HepG2 (cell line): Measurements from ENCODE around the gene CCDC150.
A peak's percentile ranks its signal among the peaks of the same experiment; 100 is the strongest.

Experiments
- DPF2 ChIP-seq: sonication (generic); formaldehyde crosslinking; IDR thresholded peaks from 2 replicates; pipeline ENCODE4 v1.4.0; 2020; ENCODE audit warnings: mild to moderate bottlenecking, low read depth, missing genetic modification reagents, borderline replicate concordance
- GABPA ChIP-seq, 2 experiments: IDR thresholded peaks; 2 replicates each; pipeline ENCODE4 v1.6.1; 2011 to 2016; ENCODE audit warnings: low read depth in 2 of 2, low read length in 1 of 2, missing biosample characterization in 1 of 2, missing genetic modification characterization in 1 of 2
- JUN ChIP-seq: sonication (generic); formaldehyde crosslinking; IDR thresholded peaks from 2 replicates; pipeline ENCODE4 v1.4.0; 2020; ENCODE audit warnings: mild to moderate bottlenecking, missing genetic modification reagents
- MIER2 ChIP-seq: IDR thresholded peaks from 2 replicates; pipeline ENCODE4 v1.6.1; 2016; ENCODE audit warnings: missing biosample characterization, missing genetic modification reagents
- MTA3 ChIP-seq: sonication (generic); formaldehyde crosslinking; IDR thresholded peaks from 2 replicates; pipeline ENCODE4 v1.4.0; 2020; ENCODE audit warnings: missing genetic modification reagents
- NFE2 ChIP-seq: sonication (generic); formaldehyde crosslinking; IDR thresholded peaks from 2 replicates; pipeline ENCODE4 v1.4.0; 2020; ENCODE audit warnings: missing genetic modification reagents
- NR1H2 ChIP-seq: sonication (generic); formaldehyde crosslinking; IDR thresholded peaks from 2 replicates; pipeline ENCODE4 v1.8.1; 2022; ENCODE audit warnings: low read depth, missing genetic modification reagents, borderline replicate concordance
- SRSF9 ChIP-seq: fragments of 200-400 bp; formaldehyde crosslinking; IDR thresholded peaks from 2 replicates; pipeline ENCODE4 v1.6.1; 2018; ENCODE audit warnings: borderline replicate concordance, mild to moderate bottlenecking, low read depth, low read length; ENCODE audit not compliant: insufficient read depth, poor library complexity, severe bottlenecking
- TSC22D2 ChIP-seq: sonication (generic); formaldehyde crosslinking; IDR thresholded peaks from 2 replicates; pipeline ENCODE4 v1.5.1; 2020; ENCODE audit warnings: missing genetic modification reagents, mild to moderate bottlenecking, borderline replicate concordance
- YY1 ChIP-seq: IDR thresholded peaks from 2 replicates; pipeline ENCODE4 v1.6.1; 2011; ENCODE audit warnings: low read length, low read depth, moderate library complexity, mild to moderate bottlenecking; ENCODE audit not compliant: insufficient read depth, insufficient replicate concordance
- ZBTB34 ChIP-seq: sonication (generic); formaldehyde crosslinking; IDR thresholded peaks from 2 replicates; pipeline ENCODE4 v1.8.0; 2022; ENCODE audit warnings: mild to moderate bottlenecking, missing genetic modification reagents
- ZNF136 ChIP-seq: sonication (generic); formaldehyde crosslinking; IDR thresholded peaks from 2 replicates; pipeline ENCODE4 v1.8.1; 2022; ENCODE audit warnings: low read depth, mild to moderate bottlenecking, moderate library complexity, missing genetic modification reagents
- ZNF460 ChIP-seq: sonication (generic); formaldehyde crosslinking; IDR thresholded peaks from 2 replicates; pipeline ENCODE4 v1.5.1; 2020; ENCODE audit warnings: missing genetic modification reagents, mild to moderate bottlenecking, borderline replicate concordance
- ZNF569 ChIP-seq: sonication (generic); formaldehyde crosslinking; IDR thresholded peaks from 2 replicates; pipeline ENCODE4 v1.5.0; 2020; ENCODE audit warnings: mild to moderate bottlenecking, missing genetic modification reagents, moderate library complexity, borderline replicate concordance

GRCh38 chr2:196729418-196729817 lies 89.9 kb downstream of the CCDC150 start:
- TF ChIP-seq NR1H2 (no peak), ZNF569 (CRISPR knock-in tag) (0 out of 2 replicates have a peak, but pooled peaks have one; percentile 56), MTA3 (CRISPR knock-in tag) (no peak), ZBTB34 (CRISPR knock-in tag) (no peak), ZNF460 (CRISPR knock-in tag) (no peak), SRSF9 (no peak), TSC22D2 (CRISPR knock-in tag) (no peak), MIER2 (0 out of 2 replicates have a peak, but pooled peaks have one; percentile 19), ZNF136 (CRISPR knock-in tag) (no peak), NFE2 (CRISPR knock-in tag) (no peak), DPF2 (CRISPR knock-in tag) (no peak), GABPA (IDR thresholded peaks at IDR 0.05; ENCODE audit: low read depth, low read length) (no peak), GABPA (CRISPR knock-in tag; IDR thresholded peaks at IDR 0.05; ENCODE audit: low read depth) (peak; percentile 62; the same call in 1 of the 2 replicates), JUN (CRISPR knock-in tag) (no peak), YY1 (no peak)
